GM10266 (cell line): ENCODE data around the gene KRTDAP.

Experiments used
- DNase-seq: peaks from one replicate; pipeline ENCODE4 v3.0.0; 2012; ENCODE audit errors: extremely low spot score
- CTCF ChIP-seq: IDR thresholded peaks from 2 replicates; pipeline ENCODE4 v1.5.1; 2012; ENCODE audit warnings: mild to moderate bottlenecking, low read depth; ENCODE audit not compliant: control insufficient read depth, insufficient read depth; ENCODE audit errors: missing control alignments

Gene KRTDAP

GRCh38 chr19:35531291-35531690 lies 41.0 kb upstream of the KRTDAP start:
- TF ChIP-seq CTCF: no peak
- DNase-seq: no peak

- DNase-seq: no peak
- no peak for TF ChIP-seq CTCF
These were observed 39.3 kb upstream of the KRTDAP start for GRCh38 chr19:35529241-35530218.

DNA sequence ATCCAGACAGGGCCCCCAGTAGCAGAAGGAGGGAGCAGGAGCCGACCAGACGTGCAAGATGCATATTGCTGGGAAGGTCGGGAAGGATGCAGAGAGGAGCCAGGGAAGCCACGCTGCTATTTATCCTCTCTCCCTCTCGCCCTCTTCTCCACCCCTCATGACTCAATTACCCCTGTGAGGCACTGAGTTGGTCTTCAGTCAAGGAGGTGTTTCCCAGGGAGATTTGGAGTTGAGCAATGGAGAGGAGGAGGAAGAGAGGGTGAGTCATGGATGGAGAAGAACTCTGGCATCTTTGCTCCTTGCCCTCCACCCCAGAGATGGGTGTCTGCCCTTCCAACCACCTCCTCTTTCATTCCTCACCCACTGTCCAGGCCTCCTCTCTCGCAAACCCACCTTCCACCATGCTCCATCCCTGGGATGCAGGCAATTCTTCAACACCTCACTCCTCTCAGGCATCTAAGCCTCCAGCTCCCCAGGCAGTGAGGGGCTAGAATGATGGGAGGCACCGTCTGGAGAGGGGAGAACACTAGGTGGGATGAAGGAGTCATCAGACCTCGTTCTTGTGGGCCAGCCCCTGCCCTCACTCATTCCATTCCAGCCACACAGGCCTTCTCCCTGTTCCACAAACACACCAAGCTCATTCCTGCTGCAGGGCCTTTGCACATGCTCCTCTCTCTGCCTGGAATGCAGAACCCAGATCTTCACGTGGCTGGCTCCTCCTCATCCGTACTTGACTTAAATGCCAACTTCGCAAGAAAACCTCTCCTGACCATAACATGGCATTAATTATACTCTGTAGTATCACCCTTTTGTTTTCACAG lies 38.2 kb upstream of the KRTDAP start, which contains the start of gene SBSN:
SBSN (minus strand) TSS at position 94 of the 821 bp plus-strand sequence; CDS start at position 64, 30 bp downstream.
- no peak for DNase-seq
- TF ChIP-seq CTCF: no peak

DNA sequence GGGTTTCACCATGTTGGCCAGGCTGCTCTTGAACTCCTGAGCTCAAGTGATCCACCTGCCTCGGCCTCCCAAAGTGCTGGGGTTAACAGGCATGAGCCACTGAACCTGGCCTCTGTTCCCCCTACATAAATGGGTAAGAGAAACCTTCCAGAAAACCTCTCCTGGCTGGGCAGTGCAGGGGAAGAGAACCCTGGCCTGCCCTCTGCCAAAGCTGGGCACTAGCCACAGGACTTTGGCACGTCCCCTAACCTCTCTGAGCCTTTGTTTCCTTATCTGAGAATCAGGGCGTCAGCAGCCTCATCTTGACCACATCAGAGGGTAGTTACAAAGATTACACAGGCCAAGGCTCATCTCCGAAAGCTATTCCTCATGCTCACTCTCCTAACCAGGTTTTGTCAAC lies 35.6 kb upstream of the KRTDAP start:
- TF ChIP-seq CTCF: no peak
- no peak for DNase-seq

GRCh38 chr19:35524181-35524837 lies 34.0 kb upstream of the KRTDAP start:
- DNase-seq: no peak
- TF ChIP-seq CTCF: no peak

- DNase-seq: no peak
- no peak for TF ChIP-seq CTCF
These were observed 32.6 kb upstream of the KRTDAP start for GRCh38 chr19:35522745-35523327.
